NOMO-1 treated with DMSO at 0.1 percent for 48 hours (cell line): Measurements from ENCODE around the gene NUDT4B.
"Not testable (repeated sequence)": the region's sequence is repeated elsewhere in the genome, so short reads cannot be mapped to it uniquely, and the experiment has no call there.

Experiments used
- DNase-seq: peaks from one replicate; lab custom pipeline; 2025; ENCODE audit not compliant: unreplicated experiment; lab: John Stamatoyannopoulos, UW

The NUDT4B gene

GRCh38 chr1:148793762-148794332, 45.3 kb downstream of the NUDT4B start:
- not testable (repeated sequence) for DNase-seq
